ENCODE data around the gene RANGRF. TPM values are rescaled to one million over a fixed set of nuclear protein-coding genes. Genes with fewer than 3 reads are reported as not detected.

Gene RANGRF
- total RNA-seq, 2 donors from 2014 or later = 39.7 to 80.9 TPM

GRCh38 chr17:8322061-8322460, 33.6 kb downstream of the RANGRF start:
- H3K36me3 Mint-ChIP-seq = no peaks in the 10 kb centered on the region
- DNase-seq (ENCODE audit: low spot score in 2 of 2) (no peak), ATAC-seq (no peak)
- H3K9me3 Mint-ChIP-seq = no peaks in the 10 kb centered on the region
- no peak overlapping the region for H3K27ac Mint-ChIP-seq

GRCh38 chr17:8324132-8324531, 35.7 kb downstream of the RANGRF start:
- Mint-ChIP-seq H3K36me3 (no peaks in the 10 kb centered on the region), H3K9me3 (no peaks in the 10 kb centered on the region), H3K27ac (no peak overlapping the region)
- no peak for DNase-seq (ENCODE audit: low spot score in 2 of 2)
- ATAC-seq = no peak

- H3K36me3 Mint-ChIP-seq = no peaks in the 10 kb centered on the region
- no peaks in the 10 kb centered on the region for H3K9me3 Mint-ChIP-seq
- DNase-seq (ENCODE audit: low spot score in 2 of 2) (no peak), ATAC-seq (no peak)
- no peak overlapping the region for H3K27ac Mint-ChIP-seq
Observed at GRCh38 chr17:8324923-8325322, 36.5 kb downstream of the RANGRF start.

- ATAC-seq = peak; percentile 69 to 78
- DNase-seq (ENCODE audit: low spot score in 2 of 2) = peak in 1 of 2 donors; percentile 28
- Mint-ChIP-seq H3K27ac (no peak overlapping the region), H3K9me3 (no peaks in the 10 kb centered on the region), H3K36me3 (no peaks in the 10 kb centered on the region)
Observed at GRCh38 chr17:8326511-8327302, 38.2 kb downstream of the RANGRF start.

- no peak for ATAC-seq
- no peaks in the 10 kb centered on the region for H3K9me3 Mint-ChIP-seq
- H3K27ac Mint-ChIP-seq = no peak overlapping the region
- no peaks in the 10 kb centered on the region for H3K36me3 Mint-ChIP-seq
- DNase-seq (ENCODE audit: low spot score in 2 of 2) = no peak
Observed at GRCh38 chr17:8327303-8327649, 38.8 kb downstream of the RANGRF start.

- Mint-ChIP-seq H3K27ac (no peak overlapping the region), H3K9me3 (no peaks in the 10 kb centered on the region), H3K36me3 (no peaks in the 10 kb centered on the region)
- no peak for DNase-seq (ENCODE audit: low spot score in 2 of 2)
- ATAC-seq = no peak
Observed at GRCh38 chr17:8332128-8332527, 43.7 kb downstream of the RANGRF start.

GRCh38 chr17:8332688-8333087, 44.2 kb downstream of the RANGRF start:
- Mint-ChIP-seq H3K27ac (no peak overlapping the region), H3K36me3 (no peaks in the 10 kb centered on the region), H3K9me3 (no peaks in the 10 kb centered on the region)
- DNase-seq (ENCODE audit: low spot score in 2 of 2) (no peak), ATAC-seq (no peak)

- DNase-seq (ENCODE audit: low spot score in 2 of 2) = no peak
- no peaks in the 10 kb centered on the region for H3K36me3 Mint-ChIP-seq
- no peaks in the 10 kb centered on the region for H3K9me3 Mint-ChIP-seq
- no peak overlapping the region for H3K27ac Mint-ChIP-seq
- no peak for ATAC-seq
Observed at GRCh38 chr17:8333281-8333680, 44.8 kb downstream of the RANGRF start.

- Mint-ChIP-seq H3K9me3 (no peaks in the 10 kb centered on the region), H3K27ac (peak overlapping the region in 1 of 2 donors; percentile 47), H3K36me3 (no peaks in the 10 kb centered on the region)
- DNase-seq (ENCODE audit: low spot score in 2 of 2) (no peak), ATAC-seq (peak in 1 of 2 donors; percentile 45)
Observed at GRCh38 chr17:8337802-8338752, 49.6 kb downstream of the RANGRF start.

- DNase-seq (ENCODE audit: low spot score in 2 of 2) = no peak
- Mint-ChIP-seq H3K9me3 (no peaks in the 10 kb centered on the region), H3K36me3 (no peaks in the 10 kb centered on the region), H3K27ac (peak overlapping the region in 1 of 2 donors; percentile 47)
- ATAC-seq = no peak
Observed at GRCh38 chr17:8338753-8339140, 50.3 kb downstream of the RANGRF start.

- no peaks in the 10 kb centered on the region for H3K9me3 Mint-ChIP-seq
- DNase-seq (ENCODE audit: low spot score in 2 of 2) = no peak
- no peaks in the 10 kb centered on the region for H3K36me3 Mint-ChIP-seq
- ATAC-seq = no peak
- peak within 1 kb of the TSS in 1 of 2 donors; percentile 47 for H3K27ac Mint-ChIP-seq
Observed at GRCh38 chr17:8339540-8339939, 51.1 kb downstream of the RANGRF start, which contains the start of gene ODF4. ODF4 (plus strand) TSS chr17:8339840; CDS start chr17:8340052, 212 bp downstream.

Other genes with a start within 250 kb of the RANGRF start
- gene ALOX15B, start 249.6 kb upstream of the RANGRF start, total RNA-seq = not detected
- 1 to 10 TPM; 1.5 to 3.2 TPM for gene ALOX12B, start 201.0 kb upstream of the RANGRF start, total RNA-seq
- gene ALOXE3, start 170.2 kb upstream of the RANGRF start, total RNA-seq = under 1 TPM in 1 of 2 donors, not detected in 1; 0.23 TPM
- gene HES7, start 164.6 kb upstream of the RANGRF start, total RNA-seq = 10 to 100 TPM in 1 of 2 donors, 1 to 10 TPM in 1; 7.5 to 10.7 TPM
- gene PER1, start 136.3 kb upstream of the RANGRF start, total RNA-seq = 100 to 1,000 TPM in 1 of 2 donors, 10 to 100 TPM in 1; 80.9 to 294 TPM
- 10 to 100 TPM; 43.6 to 85.6 TPM for gene VAMP2, start 125.7 kb upstream of the RANGRF start, total RNA-seq
- 10 to 100 TPM; 32.7 to 48.9 TPM for gene TMEM107, start 112.3 kb upstream of the RANGRF start, total RNA-seq
- 1 to 10 TPM; 5.4 to 7.2 TPM for gene BORCS6, start 98.5 kb upstream of the RANGRF start, total RNA-seq
- gene AURKB, start 78.1 kb upstream of the RANGRF start, total RNA-seq = 100 to 1,000 TPM; 169 to 319 TPM
- 100 to 1,000 TPM in 1 of 2 donors, 10 to 100 TPM in 1; 57.6 to 107 TPM for gene CTC1, start 40.6 kb upstream of the RANGRF start, total RNA-seq
- 100 to 1,000 TPM in 1 of 2 donors, 10 to 100 TPM in 1; 47.0 to 147 TPM for gene PFAS, start 39.4 kb upstream of the RANGRF start, total RNA-seq
- 10 to 100 TPM in 1 of 2 donors, 1 to 10 TPM in 1; 3.3 to 19.2 TPM for gene SLC25A35, start 6.7 kb downstream of the RANGRF start, total RNA-seq
- gene ARHGEF15, start 21.6 kb downstream of the RANGRF start, total RNA-seq = not detected
- gene ODF4, start 51.2 kb downstream of the RANGRF start, total RNA-seq = not detected
- 1,000 to 10,000 TPM; 2,907 to 3,757 TPM for gene RPL26, start 94.5 kb downstream of the RANGRF start, total RNA-seq
- gene RNF222, start 109.2 kb downstream of the RANGRF start, total RNA-seq = under 1 TPM; 0.18 to 0.21 TPM
- gene NDEL1, start 147.2 kb downstream of the RANGRF start, total RNA-seq = 10 to 100 TPM; 68.1 to 72.4 TPM